Dedifferentiated amniotic fluid mesenchymal stem cell (primary cell): ENCODE measurements around the gene MS4A15.
"Not testable (repeated sequence)": the region's sequence is repeated elsewhere in the genome, so short reads cannot be mapped to it uniquely, and the experiment has no call there.

Experiments
- DNase-seq: peaks from one replicate; pipeline ENCODE4 v3.0.0-alpha.2; 2016; ENCODE audit errors: extremely low spot score

The MS4A15 gene

DNA sequence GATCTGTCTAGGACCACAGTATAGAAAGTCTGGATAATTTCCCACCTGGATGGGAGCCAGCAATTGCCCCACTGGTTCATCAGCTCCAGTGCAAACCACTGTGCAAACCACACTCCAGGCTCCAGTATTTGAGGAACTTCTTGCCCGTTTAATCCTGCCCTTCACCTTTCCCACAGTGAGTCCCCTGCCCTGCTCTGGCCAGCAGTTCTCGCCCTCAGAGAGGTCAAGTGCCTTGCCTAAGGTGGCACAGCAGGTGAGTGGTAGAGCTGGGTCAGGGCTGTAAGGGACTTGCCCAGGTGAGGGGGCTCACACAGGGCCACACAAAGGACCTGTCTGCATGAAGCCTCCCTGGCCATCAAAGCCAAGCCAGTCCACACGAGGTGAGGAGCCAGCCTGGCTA is 52.6 kb downstream of the MS4A15 start:
- DNase-seq = no peak

- no peak for DNase-seq
Measured at GRCh38 chr11:60809691-60810090, 53.0 kb downstream of the MS4A15 start.

DNA sequence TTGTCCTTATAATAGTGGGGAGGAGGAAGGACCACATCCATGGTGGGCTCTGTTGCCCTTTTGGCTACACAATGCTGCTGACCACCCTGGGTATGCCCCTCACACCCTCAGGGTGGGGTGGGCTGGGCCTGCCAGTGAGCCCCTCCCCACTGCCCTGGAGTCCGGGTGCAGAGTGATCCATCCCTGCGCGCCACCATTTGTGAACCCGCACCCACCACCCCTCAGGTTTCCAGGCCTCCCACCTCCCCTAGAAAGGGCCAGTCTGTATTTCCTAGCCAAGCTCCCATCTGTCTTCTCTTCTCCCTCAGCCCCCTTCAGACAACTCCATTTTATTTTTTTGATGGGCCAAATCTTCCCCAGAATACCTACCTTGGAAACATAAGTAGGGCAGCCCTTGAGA is 53.5 kb downstream of the MS4A15 start:
- DNase-seq = no peak

GRCh38 chr11:60810569-60810968 is 53.9 kb downstream of the MS4A15 start:
- DNase-seq = no peak

DNA sequence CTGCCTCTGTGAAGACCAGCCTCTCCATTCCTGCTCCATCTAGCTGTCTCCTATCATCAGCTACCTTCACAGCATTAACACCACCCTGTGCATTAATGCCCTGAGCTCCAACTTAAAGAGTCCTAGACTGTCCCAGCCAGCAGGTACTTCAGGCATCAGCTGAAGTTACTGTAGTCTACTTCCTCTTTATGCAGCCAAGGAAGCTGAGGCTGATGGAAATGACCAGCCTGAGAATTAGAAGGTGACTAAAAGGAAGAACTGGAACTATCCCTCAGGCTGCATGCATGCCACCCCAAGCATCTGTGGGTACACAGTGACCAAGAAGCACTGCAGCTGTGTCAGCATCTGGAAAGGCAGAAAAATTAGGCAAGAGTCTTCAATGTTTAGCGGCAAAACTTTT is 56.7 kb downstream of the MS4A15 start:
- no peak for DNase-seq

DNA sequence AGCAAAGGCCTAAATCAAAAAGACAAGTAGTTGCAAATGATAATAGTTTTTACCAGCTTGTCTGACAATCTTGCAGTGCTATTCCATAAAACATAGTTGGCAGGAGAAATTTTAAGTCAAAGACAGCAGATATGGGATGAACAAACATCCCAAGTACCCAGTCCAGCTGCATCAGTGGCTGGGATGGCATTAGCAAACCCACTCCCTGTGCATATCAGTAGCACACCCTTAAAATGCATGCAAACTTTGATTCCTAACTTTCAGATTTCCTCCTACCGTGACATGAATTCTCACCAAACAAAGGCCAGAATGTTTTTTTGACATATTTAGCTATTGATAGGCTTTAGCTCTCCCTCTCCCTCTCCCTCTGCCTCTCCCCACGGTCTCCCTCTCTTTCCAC is 57.4 kb downstream of the MS4A15 start:
- DNase-seq = no peak

DNA sequence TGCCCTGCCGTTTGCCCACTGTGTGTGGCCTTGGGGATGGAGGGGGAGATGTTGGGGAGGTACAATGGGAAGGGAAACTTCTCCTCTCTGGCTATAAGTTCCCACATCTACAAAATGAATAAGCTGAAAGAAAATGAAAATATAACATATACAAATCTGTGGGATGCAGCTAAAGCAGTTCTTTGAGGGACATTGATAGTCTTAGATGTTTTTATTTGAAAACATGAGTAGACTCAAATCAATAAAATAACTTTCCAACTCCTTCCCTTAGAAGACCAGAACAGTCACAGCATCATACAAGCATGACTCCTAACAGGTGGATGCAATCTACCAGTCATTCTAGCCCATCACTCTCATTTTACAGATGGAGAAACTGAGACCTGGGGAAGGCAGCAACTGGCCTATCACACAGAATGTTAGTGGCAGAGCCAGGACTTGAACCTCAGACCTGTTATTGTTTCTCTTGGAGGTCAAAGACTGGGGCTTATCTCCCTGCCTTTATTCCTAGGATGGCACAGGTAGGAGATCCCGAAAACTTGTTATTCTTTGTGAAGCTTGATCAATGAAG is 60.0 kb downstream of the MS4A15 start:
- no peak for DNase-seq

DNA sequence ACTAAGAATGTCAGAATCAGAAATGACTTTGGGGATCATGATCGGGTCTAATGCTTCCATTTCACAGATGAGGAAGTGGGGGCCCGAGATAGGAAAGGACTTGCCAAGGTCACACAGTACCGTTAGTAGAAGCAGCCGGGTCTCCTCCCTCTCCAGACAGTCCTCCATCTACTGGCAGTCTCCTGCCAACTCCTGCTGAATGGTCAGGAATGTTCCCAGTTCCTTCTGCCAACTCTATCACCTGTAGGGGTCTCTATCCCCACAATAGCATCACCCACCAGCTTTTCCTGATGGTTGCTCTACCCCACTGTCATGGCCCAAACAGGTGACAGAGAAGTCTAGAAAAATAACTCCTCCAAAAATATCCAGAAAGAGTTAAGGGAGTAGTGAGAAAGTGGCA is 61.4 kb downstream of the MS4A15 start:
- no peak for DNase-seq

DNA sequence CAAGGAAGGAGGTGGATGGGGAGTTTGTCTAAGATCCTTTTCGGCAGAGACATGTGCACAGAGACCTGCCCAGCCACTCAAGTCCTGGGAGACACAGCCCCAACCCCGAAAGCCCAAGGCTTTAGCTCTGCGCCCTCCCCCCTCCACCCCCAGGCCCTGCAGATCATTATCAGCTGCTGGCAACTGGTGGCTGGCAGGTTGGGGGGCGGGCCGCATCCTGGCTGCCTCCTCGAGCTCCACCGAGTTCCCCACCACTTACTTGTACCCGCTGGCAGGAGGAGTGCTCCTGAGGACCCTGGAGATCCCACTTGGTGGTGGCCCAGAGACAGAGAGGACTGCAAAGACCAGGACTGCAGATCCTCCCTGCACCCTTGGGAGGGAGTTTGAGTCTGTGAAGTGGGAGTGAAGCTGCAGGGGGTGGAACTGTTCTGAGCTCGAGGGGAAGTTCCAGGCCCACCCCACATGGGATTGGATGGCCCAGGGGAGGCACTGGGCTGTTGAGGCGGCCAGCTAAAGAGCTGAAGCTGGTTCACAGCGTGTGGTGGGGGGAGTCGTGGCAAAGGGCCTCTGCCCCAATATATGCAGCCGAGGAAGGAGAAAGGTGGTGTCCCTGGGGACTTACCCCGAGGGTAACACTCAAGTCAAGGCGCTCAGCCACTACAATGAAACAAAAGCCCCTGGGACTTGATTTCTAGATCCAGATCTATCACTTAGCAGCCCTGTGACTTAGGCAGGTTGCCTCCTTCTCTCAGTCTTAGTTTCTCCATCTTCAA is 65.3 kb downstream of the MS4A15 start:
- DNase-seq = no peak

GRCh38 chr11:60823745-60824306 is 67.2 kb downstream of the MS4A15 start:
- DNase-seq = not testable (repeated sequence)

DNA sequence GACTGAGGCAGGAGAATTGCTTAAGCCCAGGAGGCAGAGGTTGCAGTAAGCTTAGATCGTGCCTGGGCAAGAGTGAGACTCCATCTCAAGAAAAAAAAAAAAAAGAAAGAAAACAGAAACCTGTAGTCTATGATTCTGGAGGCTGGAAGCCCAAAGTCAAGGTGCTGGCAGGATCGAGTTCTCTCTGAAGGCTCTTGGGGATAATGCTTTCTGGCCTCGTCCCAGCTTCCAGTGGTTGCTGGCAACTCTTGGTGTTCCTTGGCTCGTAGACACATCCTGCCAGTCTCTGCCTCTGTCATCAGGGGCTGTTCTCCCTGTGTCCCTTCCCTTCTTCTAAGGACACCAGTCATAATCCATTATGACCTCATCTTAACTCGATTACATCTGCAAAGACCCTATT is 68.5 kb downstream of the MS4A15 start:
- no peak for DNase-seq

DNA sequence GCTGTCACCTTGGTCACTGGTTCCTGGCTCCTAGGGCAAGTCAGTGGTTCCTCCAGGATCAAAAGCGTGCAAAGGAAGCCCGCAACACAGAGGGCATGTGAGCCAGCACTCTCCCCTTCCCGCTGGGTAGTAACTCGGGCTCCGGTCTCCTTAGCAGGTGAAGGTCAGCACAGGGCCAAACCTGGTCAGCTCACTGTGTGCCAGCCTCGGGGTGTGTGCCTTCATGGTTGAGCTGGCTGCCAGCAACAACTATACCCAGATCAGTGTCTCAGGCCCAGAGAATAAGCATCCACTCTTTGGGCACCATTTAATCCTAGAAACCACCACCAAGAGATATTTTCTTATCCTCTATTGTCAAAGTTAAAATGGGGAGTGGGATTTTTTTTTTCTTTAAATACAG is 69.1 kb downstream of the MS4A15 start:
- DNase-seq = no peak
